HL-60/S4 (cell line): Measurements from ENCODE around the gene FYN.

Source experiments
- in situ Hi-C: fragments of 300-500 bp; cut with MboI; formaldehyde crosslinking; loops from 2 replicates; pipeline ENCODE4 v1.14.3; 2022; ENCODE audit warnings: low sequenced_read_pairs

The FYN gene

DNA sequence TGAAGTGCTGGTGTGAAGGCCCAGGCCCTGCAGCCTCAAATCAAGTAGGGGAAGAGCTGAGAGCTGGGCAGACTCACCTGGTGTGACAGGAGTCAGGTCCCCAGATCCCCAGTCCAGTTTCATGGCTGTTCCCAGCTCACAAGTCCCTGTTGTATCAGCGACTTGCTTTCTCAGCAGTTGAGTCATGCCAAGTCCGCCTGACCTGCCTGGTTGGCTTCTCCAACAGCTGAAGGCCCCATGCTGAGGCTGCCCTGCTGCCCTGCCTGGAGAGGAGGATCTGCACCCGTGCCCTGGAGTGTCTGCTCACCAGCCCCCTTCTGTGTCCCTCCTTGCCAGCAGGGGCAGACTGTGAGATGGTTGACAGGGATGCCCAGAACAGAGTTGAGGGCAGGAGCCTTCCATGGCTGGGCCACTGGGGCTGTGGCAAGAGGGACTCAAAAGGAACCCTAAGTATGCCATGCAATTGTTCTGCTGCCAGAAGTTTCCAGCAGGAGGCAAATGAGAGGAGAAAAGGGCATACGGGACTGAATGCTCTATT lies 228.3 kb downstream of the FYN start:
- in situ Hi-C loops = loop anchor here (25.0 kb wide), 2 partner anchors 383 to 583 kb away; a partner anchor contains a TSS

DNA sequence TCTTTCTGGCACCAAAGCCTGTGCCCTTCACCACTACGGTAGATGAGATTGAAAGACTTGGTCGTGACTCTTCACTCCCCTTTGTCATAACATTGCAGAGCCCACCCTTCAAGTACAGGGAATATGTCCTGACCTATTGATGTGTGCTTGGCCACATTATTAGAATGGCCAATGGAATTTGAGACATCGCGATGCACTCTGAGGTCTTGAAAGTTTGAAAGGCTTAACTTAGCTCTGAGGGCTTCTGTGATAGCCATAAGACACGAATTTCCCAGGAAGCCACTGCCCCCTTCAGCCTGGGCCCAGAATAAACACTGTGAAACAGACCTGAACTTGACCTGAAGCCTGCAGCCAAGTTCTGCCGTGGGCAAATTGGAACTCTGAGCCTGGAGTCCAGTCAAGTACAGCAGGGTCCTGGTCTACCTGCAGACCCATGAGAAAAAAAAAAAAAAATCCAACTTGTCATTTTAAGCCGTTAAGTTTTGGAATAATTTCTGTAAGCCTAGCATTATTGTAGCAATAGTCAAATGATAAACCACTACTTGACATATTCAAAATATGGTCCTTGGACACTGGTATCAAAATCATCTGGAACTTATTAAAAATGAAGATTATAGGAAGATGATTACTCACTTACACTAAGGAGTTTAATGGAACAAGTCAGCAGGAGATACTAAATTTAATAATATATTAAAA lies 230.6 kb downstream of the FYN start:
- in situ Hi-C loops = loop anchor here (25.0 kb wide), 2 partner anchors 380 to 580 kb away; a partner anchor contains a TSS

DNA sequence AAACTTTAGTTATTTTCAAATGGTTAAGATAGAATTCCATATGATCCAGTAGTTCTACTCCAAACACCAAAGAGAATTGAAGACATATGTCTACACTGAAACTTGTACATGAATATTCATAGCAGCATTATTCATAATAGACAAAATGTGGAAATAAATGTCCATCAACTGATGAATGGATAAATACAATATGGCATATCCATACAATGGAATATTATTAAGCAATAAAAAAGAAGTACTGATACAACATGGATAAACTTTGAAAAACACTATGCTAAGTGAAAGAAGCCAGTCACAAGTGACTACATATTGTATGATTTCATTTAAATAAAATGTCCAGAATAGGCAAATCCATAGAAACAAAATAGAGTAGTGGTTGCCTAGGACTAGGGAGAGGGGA lies 234.0 kb downstream of the FYN start:
- in situ Hi-C loops = loop anchor here (25.0 kb wide), 2 partner anchors 377 to 577 kb away; a partner anchor contains a TSS

DNA sequence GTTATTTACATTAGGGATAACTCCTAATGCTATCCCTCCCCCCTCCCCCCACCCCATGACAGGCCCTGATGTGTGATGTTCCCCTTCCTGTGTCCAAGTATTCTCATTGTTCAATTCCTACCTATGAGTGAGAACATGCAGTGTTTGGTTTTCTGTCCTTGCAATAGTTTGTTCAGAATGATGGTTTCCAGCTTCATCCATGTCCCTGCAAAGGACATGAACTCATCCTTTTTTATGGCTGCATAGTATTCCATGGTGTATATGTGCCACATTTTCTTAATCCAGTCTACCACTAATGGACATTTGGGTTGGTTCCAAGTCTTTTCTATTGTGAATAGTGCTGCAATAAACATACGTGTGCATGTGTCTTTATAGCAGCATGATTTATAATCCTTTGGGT lies 238.3 kb downstream of the FYN start:
- in situ Hi-C loops = loop anchor here (25.0 kb wide), 2 partner anchors 373 to 573 kb away; a partner anchor contains a TSS

DNA sequence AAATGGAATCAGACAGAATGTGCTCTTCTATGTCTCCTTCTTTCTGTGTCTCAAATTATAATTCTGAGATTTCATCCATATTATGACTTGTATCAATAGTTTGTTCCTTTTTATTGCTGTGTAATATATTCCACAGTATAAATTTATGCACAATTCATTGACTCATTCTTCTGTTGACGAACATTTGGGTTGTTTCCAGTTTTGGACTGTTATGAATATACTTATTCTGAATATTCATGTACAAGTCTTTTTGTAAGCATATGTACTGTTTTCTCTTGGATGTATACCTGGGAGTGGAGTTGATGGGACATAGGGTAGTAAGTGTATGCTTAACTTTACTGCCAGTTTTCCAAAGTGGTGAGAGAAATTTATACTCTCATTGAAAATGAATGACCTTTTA lies 239.4 kb downstream of the FYN start:
- in situ Hi-C loops = loop anchor here (25.0 kb wide), 2 partner anchors 372 to 572 kb away; a partner anchor contains a TSS

DNA sequence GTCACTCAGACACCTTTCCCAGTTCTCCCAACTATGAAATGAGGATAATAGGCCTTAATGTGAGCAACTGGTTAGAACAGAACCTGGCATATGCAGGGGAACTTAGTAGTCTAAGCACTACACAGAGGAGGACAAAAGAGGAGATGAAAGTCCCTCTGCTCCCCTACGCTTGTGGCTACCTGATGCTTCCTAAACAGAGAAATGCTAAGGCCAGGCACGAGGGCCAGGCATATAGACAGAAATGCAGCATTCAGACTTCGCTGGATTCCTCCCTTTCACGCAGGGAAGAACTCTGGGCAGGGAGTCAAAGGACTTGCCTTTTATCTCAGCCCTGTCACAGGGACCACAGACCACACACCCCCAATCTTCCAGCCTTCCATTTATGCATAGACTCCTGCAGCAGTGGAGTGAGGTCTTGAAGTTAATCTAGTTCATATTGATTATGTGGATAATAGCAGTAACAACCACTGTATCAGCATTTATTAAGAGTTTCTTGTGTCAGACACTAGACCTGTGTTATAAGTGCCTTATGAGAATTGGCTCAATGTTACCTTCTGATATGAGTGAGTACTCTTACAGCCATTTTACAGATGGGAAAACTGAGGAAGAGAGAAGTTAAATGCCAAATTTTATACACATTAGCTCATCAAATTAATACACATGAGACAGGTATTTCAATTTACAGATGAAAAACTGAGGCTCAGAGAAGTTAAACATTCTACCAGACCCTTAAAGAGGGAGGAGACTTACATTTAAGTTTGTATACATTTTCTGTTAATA lies 240.6 kb downstream of the FYN start:
- in situ Hi-C loops = loop anchor here (25.0 kb wide), 2 partner anchors 370 to 570 kb away; a partner anchor contains a TSS

DNA sequence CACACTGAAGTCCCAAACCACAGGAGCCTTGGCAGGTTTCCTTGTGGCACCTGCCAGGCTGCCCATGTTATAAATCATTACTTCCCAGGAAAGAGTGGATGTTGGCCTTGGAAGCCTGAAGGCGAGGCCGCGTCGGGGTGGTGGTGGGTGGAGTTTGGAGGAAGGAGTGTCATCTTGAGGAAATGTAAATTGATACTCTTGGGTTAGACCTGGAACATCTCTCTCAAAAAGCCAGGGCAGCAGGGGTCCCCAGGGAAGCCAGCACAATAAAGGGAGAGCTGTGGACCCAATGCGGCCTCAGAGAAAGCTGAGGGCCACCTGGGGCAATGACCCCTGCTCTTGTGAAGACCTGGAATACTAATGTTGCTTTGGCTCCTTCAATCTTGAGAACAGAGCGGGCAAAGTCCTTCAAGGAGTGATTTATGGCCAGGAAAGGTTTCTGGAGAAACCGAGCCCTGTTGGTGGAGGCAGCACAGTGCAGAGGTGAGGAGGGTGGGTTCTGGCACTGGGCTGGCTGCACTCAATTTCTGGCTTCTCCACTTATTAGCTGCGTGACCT lies 241.3 kb downstream of the FYN start:
- in situ Hi-C loops = loop anchor here (25.0 kb wide), 2 partner anchors 370 to 570 kb away; a partner anchor contains a TSS

DNA sequence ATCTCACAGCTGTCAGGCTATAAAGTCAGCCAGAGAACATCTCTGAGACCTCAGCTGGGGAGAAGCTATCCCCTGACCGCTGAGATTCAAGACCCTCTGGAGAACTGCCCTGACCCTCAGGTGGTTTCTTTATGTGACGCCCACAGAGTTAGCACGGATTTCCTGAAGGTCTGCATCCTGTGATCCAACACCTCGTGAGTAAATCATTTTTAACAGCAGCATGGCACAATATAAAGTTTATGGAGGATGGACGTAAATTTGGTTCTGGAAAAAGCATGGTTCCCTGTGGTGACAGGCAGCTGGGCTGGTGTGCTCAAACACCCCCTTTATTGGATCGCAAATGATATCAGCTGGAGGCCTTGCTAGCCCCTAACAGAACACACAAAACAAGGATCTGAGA lies 242.2 kb downstream of the FYN start:
- in situ Hi-C loops = loop anchor here (25.0 kb wide), 2 partner anchors 369 to 569 kb away; a partner anchor contains a TSS

DNA sequence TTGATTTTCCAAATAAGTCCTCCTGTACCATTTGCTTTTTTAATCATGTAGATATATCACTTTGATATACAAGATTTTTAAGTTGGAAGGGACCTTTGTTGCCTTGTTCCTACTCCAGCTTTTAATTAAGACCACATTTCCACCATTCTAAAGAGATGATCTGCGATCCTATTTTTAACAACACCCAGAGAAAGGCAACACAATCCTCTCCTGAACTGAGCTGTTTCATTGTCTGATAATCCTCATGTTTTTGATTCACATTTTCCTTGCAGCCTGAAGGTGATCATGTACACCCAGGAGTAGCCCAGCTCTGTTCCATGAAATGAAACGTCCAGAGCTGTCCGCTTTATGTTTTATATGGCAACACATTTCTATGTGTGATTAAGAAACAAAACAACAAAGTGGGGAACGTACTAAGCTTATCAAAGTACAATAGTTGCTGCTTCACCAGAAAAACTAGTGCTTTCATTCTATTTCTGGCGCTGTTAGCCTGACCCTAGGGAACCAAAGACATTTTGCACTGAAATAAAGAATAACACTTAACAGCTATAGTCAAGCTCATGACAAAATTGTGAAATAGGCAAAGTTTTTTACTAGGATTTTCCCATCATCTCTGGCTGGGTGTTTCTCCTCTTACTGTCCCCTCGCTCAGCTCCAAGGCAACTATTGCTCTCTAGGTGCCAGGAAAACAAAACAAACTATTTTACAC lies 245.0 kb downstream of the FYN start:
- in situ Hi-C loops = loop anchor here (25.0 kb wide), 2 partner anchors 366 to 566 kb away; a partner anchor contains a TSS

DNA sequence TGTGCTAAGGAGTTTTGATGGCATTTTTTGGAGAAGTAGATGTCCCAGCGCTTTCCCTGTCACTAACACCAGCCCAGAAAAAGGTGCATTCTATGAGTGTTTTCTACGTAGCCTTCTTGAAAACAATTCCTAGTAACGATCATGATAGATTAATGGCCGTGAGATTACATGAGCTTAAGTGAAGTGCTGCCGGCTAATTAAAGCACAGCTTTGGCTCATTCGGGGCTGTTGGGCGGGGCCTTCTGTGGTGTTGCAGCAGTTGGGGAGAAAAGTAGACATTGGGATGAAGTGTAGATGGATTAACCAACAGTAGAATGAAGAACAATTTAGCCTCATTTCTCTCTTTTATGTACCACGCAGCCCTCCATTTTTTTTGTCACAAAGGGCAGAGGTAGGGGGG lies 246.8 kb downstream of the FYN start:
- in situ Hi-C loops = loop anchor here (25.0 kb wide), 2 partner anchors 364 to 564 kb away; a partner anchor contains a TSS

DNA sequence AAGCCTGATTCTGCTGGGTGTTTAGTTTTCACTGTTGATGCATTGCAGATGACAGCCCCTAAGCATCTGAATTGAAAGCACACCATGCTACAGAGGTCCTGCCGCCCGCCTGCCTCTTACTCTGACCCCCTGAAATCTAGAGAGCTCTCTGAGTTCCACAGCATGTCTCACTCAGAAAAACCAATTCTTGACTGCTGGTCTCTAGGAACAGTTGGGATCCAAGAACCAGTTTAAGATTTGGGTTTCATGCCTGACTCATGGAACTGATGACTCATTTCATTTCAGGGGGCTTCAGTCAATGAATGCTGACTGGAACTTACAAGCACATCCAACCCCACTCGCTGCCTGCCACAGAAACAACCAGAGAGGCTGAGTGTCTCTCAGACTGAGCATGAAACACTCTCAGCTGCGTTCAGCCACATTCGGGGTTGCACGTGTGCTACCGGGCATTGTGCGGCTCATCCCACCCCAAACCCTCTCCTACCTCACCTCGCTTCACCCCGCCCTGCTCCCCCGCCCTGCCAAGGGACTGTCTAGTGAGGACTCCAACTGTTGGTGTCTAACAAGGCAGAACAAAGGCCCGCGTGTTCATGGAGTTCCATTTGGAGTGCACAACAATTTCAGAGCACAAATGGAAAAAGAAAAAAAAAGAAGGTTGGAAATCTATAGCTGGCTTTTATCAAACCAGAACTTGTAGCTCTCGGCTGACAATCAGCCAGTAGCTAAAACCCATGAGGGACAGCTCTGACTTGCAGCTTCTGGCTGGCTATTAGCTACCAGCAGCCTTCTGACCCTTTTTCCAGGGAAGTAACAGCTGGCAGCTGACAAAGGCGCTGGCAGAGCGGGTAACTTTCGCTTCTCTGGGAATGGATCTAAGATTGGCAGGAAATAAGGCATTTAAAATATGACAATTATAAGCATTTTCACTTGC lies 247.5 kb downstream of the FYN start:
- in situ Hi-C loops = loop anchor here (25.0 kb wide), 2 partner anchors 363 to 563 kb away; a partner anchor contains a TSS

DNA sequence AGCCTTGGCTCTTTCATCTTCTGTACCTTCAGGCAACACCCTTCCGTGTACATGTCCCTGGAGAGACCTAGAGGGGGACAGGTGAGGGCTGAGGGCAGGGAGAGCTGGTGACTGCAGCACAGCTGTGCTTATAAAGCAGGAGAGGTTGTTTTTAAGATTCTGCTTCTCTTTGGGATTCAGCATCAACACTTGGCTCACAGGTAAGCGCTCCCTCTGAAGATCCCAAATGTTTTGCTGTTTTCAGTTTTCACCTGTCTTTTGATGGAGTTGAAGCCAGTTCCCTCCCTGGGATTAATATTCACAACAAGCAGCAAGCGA lies 248.2 kb downstream of the FYN start:
- in situ Hi-C loops = loop anchor here (25.0 kb wide), 2 partner anchors 363 to 563 kb away; a partner anchor contains a TSS

DNA sequence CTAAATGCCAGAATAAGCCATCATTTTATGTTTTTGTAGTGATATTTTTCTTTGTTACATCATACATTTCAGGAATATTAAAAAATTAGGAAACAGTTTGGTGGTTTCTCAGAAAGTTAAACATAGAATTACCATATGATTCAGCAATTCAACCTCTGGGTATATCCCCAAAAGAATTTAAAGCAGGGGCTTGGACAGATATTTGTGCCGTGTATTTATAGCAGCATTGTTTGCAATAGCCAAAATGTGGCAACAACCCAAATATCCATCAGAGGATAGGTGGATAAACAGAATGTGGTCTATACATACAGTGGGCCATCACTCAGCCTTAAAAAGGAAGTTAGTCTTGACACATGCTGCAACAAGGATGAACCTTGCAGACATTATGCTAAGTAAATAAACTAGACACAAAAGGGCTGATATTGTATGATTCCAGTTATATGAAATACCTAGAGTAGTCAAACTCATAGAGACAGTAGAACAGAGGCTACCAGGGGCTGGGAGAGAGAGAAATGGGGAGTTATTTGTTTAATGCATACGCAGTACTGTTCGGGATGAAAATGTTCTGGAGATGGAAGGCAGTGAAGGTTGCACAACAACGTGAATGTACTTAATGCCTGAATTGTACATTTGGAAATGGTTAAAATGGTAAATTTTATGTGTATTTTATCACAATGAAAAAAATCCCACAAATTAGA lies 248.7 kb downstream of the FYN start:
- in situ Hi-C loops = loop anchor here (25.0 kb wide), 2 partner anchors 362 to 562 kb away; a partner anchor contains a TSS

DNA sequence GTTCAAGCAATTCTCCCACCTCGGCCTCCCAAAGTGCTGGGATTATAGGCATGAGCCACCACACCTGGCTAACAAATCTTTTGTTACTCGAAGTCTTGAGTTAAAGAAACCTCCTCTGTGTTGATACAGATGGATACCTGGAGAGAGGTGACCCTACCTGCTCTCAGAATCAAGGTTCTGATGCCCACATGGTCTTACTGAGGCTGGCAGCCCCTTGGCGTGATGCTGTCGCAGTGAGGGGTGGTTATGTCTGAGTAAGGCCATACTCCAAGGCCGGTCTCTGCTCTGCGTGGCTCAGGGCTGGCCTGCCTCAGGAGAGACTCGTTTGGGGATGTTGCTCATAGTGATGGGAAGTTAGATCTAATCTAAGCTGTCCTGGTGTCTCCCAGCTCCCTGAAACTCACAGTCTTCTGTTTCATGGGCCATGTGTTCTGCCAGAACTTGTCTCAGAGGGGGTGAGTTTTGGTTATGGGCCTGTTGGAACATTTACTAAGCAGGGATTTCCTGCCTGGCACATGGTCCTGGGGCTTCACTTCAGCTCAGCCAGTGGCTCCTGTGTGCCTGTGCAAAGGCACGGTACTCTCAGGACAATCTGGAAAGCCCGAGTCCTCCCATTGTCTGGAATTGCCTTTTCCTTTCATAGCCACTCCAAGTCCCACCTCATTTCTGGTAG lies 250.1 kb downstream of the FYN start:
- in situ Hi-C loops = no loop called here

DNA sequence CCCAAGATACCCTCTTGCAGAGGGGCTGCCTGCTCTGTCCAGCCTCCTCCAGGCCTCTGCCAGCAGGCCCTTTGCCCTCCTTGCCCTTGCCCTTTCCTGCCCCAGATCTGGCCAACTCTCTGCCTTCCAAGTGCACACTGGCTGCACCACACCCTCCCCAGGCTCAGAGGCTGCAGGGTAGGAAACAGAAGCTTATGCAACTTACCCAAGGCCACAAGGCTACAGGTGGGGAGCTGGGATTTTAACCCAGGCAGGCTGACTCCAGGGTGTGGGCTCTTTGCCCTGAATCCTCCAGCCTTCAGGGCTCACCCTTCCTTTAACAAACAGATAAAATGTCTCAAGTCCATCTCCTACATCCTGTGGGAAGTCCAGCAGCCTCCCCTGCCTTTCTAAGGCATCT lies 253.1 kb downstream of the FYN start:
- in situ Hi-C loops = no loop called here

DNA sequence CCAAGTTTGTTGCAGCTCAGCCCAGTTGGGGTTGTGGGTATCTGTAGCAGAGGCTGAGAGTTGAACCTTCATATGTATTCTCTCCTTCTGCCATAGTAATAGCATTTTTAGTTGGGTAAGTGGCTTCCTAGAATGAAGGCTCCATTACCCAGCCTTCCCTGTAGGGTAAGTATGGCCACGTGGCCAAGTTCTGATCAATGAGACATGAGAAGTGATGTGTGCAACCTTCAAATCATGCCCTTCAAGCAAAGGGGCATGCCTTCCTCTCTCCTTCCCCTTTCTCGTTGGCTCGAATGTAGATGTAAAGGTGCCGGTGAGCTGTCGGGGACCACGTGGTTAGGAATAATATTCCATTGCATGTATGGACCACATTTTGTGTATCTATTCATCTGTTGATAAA lies 254.8 kb downstream of the FYN start:
- in situ Hi-C loops = no loop called here

DNA sequence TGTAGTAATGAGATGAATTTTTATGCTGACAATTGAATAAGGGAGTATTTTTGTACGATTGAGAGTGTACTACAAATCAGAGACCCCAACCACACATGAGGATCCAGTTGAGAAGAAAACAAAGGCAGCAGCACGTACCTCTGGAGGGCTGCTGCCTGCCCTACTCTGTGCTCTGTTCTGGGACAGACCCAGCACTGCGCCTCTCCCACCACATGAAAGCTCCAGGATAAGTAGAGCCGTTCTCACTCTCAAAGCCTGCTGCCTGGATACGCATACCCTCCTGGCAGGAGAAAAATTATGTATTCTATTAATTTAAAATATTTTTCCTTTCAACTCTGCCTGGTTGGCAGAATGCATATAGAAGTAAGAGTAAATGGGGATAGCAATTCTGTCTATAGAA lies 256.1 kb downstream of the FYN start:
- in situ Hi-C loops = no loop called here

DNA sequence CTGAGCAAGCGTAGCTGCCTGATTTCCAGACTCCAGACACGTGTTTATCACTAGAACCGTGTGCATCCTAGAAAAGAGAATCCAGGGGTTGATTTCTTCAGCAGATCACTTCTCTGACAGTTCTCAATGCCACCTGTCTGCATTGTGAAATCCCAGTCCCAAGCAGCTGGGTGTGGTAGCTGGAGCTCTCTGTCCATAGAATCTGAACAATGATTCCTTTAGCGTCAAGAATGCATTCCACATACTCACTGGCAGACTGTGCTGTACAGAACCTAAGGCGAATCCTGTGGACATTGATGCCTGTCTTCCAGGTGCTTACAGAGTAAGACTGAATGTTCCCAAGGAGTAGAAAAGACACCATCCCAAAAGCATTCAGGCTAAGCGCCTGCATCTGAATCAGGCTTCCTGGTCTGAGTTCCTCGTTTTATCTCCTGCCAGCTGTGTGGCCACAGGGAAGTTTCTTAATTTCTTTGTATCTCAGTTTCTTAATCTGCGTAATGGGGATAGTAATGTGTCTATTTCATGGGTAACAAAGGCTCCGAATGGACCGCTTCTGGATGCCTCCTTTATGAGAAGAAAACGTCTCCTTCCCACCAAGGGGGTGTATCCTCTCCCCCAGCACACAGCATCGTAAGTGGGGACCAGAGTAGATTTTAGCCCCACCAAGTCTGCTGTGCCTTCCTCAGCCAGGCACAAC lies 257.2 kb downstream of the FYN start:
- in situ Hi-C loops = no loop called here
